ENCODE data around the gene RAPGEF6.
"Not testable (repeated sequence)": the region's sequence is repeated elsewhere in the genome, so short reads cannot be mapped to it uniquely, and the experiment has no call there.

Gene RAPGEF6, protein sequence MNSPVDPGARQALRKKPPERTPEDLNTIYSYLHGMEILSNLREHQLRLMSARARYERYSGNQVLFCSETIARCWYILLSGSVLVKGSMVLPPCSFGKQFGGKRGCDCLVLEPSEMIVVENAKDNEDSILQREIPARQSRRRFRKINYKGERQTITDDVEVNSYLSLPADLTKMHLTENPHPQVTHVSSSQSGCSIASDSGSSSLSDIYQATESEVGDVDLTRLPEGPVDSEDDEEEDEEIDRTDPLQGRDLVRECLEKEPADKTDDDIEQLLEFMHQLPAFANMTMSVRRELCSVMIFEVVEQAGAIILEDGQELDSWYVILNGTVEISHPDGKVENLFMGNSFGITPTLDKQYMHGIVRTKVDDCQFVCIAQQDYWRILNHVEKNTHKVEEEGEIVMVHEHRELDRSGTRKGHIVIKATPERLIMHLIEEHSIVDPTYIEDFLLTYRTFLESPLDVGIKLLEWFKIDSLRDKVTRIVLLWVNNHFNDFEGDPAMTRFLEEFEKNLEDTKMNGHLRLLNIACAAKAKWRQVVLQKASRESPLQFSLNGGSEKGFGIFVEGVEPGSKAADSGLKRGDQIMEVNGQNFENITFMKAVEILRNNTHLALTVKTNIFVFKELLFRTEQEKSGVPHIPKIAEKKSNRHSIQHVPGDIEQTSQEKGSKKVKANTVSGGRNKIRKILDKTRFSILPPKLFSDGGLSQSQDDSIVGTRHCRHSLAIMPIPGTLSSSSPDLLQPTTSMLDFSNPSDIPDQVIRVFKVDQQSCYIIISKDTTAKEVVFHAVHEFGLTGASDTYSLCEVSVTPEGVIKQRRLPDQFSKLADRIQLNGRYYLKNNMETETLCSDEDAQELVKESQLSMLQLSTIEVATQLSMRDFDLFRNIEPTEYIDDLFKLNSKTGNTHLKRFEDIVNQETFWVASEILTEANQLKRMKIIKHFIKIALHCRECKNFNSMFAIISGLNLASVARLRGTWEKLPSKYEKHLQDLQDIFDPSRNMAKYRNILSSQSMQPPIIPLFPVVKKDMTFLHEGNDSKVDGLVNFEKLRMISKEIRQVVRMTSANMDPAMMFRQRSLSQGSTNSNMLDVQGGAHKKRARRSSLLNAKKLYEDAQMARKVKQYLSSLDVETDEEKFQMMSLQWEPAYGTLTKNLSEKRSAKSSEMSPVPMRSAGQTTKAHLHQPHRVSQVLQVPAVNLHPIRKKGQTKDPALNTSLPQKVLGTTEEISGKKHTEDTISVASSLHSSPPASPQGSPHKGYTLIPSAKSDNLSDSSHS (N-terminal part only)

DNA sequence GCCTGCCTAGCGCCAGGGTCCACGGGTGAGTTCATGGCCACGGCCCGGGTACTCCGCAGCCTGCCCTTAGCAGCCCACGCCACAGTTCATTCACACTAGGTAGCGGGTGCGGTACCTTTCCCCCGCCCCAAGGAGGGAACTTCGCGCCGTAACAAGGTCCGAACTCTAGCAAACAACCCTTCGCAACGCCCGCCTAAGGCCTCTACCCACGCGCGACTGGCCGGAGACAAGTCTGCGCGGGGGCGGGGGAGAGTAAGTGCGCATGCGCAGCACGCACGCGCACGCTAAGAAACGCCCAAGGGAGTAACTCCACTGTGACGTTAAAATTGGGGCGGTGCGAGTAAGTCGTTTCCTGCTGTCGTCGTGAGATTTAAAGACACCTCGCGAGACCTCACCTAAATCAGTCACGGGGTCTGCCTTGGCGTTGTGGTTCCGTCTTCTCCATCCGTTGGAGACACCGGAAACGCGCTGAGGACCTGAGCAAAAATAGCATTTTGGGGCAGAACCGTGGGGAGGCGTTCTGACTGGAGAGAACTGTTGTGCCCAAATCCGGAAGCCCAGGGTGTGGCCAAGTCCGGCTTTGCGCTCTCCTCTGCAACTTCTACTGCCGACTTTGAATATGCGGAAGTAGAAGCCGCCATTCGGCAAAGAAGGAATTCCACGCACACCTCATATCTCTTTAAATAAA is at the start of gene RAPGEF6:
RAPGEF6 (minus strand) TSS at position 234 of the 688 bp plus-strand sequence; CDS start at position 35, 199 bp downstream.
- peak; percentile 97 for FAIRE-seq

DNA sequence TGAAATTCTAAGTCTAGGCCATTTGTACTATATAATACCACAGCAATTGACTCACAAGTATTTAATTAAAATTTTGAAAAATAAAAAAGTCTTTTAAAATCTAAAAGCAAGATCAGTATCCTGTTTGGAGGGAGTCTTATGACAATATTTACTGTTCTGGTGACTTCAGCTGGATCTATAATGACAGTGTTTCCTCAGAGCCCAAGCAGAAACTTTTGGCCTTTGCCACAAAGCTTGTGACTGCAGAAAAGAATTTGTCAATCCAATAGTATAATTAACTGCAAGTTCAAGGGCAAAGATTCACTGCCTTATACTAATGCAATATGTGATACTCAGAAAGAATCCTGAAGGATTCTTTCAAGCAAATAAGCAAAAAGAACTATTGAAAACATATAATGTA is 49.6 kb upstream of the RAPGEF6 start:
- no peak for FAIRE-seq

DNA sequence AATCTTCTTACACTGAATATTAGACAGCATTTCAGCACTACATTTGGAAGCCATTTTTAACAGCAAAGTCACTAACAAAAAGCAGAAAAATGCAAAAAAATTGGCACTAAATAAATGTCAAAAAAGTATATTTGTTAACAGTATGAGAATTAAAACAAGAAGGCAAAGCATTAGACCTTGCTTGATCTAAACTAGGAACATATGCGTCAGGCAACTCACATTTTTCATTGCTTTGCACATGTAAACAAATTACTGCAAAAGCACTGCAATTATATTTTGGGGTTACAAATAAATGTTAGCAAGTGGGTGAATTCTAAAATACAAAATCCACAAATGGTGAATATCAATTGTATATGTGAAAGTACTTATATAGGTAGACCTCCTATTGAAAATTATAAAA is 49.0 kb upstream of the RAPGEF6 start:
- no peak for FAIRE-seq

DNA sequence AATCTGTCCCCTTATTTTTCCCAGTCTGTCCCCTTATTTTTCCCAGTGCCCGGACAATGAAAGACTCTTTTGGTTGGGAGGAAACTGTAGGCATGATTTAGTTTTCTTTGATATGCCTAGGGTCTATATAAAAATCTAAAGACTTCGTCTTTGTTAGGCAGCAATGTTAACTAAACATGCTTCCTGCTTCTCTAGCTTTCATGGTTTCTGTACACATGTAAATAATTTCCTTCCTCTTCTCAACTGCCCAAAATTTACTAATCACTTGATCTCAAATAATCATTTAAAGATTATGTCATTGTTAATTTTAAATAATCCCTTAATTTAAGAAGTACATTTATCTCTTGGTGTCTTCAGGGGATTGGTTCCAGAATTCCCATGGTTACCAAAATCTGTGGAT is 47.8 kb upstream of the RAPGEF6 start:
- FAIRE-seq, result no peak

DNA sequence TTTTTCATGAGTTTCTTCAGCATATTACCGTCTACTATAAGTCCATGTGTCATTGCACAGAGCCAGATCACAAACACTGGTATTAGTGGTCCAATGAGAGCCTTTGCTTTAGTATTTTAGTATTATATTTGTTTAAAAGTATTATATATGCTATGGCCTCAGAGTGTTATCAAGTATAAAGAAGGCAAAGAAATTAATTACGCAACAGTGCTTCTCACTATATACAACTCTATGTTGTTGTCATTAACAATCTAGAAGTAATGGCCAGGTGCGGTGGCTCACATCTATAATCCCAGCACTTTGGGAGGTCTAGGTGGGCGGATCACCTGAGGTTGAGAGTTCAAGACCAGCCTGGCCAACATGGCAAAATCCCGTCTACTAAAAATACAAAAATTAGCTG is 47.1 kb upstream of the RAPGEF6 start:
- FAIRE-seq, result no peak

DNA sequence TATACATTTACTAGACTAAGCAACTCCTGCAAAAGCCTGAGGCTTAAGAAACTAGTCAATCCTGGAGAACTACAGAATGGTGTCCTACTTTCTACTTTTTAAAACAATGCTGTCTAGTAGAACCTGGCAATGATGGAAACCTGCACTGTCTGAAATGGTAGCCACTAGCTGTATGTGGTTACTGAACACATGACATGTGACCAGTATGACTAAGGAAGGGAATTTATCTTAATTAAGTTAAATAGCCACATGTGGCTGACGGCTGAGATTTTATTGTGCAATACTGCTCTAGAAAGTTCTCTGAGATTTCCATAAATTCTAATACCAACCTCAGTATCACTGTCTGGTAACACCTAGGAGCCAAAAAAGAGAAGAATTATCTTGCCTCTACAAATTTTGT is 44.9 kb upstream of the RAPGEF6 start:
- FAIRE-seq, result no peak

DNA sequence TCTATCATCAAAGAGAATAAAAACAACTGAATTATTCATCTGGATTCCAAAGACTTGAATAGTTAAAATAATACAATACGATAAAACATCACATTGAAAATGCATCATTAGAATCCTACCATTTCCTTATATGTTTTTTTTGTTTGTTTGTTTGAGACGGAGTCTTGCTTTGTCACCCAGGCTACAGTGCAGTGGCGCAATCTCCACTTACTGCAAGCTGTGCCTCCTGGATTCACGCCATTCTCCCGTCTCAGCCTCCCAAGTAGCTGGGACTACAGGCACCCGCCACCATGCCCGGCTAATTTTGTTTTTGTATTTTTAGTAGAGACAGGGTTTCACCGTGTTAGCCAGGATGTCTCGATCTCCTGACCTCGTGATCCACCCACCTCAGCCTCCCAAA is 43.2 kb upstream of the RAPGEF6 start:
- not testable (repeated sequence) for FAIRE-seq

DNA sequence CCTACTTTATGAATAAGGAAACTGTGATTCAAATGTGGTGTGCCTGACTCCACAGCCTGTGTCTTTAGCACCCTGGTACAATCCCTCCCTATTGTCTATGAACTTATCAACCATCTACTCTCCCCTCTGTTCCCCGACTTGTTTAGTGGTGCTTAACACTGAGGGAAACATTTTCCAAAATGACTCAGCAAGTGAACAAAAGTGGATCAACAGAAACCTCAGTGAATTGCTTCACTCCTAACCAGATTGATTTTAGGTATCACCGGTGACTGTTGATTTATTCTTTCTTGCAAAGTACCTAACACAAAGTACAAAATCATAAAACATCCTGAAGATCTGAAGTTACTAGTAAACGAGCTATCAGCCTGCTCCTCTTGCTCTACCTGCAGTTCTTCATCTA is 42.1 kb upstream of the RAPGEF6 start:
- no peak for FAIRE-seq

DNA sequence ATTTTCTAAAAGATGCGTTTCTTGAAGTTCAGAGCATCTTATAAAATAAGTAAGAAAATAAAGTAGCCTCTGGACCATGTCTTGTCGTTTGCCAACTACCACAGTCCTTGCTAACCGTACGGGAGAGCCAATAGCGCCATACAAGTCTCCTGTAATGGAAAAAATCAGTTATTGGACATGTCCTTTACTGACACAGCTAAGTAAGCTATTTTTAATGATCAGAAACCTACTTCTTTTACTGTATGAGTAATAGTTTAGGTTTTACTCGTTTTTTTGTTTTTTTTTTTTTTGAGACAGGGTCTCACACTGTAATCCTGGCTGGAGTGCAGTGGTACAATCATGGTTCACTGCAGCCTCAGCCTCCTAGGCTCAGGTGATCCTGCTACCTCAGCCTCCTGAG is 37.7 kb upstream of the RAPGEF6 start:
- no peak for FAIRE-seq

DNA sequence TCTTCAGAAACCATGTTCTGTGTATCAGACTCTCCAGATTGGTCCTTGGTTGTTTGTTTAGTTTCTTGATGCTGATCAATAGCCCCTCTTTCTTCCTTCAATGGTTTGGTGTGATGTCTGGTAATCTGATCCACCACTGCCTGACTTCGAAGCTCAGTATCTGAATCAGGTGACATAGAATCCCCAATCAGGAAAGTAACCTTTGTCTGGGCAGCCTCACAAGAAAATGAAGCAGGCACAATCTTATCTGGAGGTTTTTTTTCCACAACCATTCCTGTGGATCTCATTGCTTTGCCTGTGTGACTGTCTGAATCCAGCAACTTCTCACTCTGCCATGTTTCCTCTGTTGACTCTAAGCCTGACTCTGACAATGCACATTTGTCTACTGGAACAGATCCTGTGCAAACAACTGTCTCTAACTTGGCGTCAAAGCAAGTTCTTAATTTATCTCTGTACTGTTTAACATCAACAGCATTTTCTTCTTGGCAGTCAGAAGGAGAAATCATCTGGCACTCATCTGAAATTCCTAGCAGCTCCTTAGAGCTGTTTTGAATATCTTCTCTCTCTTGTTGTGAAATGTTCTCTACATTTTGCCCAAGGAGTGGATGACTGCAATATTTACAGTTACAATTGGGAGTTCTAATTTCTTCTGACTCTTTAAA is 37.1 kb upstream of the RAPGEF6 start:
- peak; percentile 94 for FAIRE-seq

DNA sequence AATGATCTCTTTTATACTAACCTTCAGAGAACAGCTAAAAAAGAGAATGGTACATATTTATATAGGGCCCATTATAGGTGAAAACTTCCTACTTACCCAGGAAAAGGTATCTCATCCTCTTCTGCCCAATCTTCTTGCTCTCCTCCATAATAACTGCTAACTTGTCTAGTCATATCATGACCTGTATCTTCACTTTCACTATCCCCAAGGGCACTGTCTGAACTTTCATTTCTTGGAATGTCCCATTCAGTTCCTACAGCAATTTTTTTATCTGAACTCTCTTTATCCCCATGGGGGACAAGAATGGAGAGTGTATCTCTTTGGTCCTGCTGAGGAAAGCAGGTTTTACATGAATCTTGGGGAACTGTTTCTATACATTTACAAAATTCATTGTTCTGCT is 36.4 kb upstream of the RAPGEF6 start:
- FAIRE-seq, result no peak

DNA sequence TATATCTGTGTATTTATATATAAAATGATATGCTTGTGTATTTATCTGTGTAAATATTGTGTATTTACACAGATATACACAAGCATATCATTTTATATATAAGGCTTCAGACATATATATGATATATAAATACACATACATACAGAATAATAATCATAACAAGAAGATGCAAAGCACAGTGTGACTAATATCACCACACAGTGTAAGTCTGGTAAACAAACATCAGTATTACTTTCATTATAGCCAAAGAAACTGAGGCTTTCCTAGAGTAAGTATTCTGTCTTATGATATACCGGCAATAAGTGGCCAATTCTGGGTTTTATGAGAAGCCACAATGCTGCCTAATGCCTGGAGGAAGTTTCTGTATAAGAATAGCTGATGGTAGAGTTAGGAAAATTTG is 29.9 kb upstream of the RAPGEF6 start:
- FAIRE-seq, result no peak

DNA sequence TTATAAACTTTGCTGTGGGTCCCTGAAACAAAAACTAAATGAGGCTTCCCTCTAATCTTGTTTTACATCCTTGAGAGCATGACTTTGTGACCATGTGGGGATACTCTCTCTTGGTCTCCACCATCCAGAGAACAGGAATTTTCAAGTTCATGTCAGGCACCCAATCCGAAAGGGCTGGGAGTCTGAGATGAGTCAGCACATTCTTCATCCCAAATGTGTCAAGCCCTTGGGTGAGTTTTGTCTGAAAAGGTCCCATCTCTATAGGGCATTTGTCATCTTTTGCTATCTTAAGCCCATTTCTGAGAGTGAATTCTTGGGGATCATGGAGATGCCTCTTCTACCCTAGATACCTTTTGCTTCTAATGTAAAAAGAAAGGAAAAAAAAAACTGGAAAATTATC is 26.9 kb upstream of the RAPGEF6 start:
- FAIRE-seq, result no peak

DNA sequence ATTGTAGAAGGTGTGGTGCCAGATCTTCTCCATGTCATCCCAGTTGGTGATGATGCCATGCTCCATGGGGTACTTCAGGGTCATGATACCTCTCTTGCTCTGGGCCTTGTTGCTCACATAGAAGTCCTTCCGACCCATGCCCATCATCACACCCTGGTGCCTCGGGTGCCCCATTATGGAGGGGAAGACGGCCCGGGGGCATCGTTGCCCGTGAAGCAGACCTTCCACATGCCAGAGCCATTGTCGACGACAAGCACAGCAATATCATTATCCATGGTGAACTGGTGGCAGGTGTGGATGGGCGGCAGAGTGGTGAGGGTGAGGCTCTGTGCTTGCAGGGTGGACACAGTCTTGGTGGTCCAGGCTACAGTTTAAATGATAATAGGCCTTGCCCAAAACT is 24.8 kb upstream of the RAPGEF6 start:
- no peak for FAIRE-seq

DNA sequence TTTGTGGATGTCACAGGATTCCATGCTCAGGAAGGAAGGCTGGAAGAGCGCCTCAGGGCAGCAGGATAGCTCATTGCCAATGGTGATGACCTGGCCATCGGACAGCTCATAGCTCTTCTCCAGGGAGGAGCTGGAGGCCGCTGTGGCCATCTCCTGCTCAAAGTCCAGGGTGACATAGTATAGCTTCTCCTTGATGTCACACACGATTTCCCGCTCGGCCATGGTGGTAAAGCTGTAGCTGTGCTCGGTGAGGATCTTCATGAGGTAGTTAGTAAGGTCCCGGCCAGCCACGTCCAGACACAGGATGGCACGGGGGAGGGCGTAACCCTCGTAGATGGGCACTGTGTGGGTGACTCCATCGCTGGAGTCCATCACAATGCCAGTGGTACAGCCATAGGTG is 24.3 kb upstream of the RAPGEF6 start:
- FAIRE-seq, result no peak

DNA sequence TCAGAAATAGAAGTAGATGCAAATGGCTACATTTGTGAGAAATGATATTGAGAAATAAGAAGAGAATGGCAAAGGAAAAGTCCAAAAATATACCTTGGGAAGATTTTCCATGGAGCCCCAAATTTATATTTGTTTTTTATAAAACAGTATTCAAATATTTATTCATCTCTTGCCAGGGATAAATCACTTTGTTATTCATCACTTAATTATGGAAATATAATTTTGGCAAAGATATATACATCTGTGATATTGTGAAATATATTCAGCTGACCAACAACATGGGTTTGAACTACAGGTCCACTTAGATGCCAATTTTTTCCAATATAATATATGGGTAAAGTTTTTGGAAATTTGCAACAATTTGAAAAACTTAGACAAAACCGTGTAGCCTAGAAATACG is 19.7 kb upstream of the RAPGEF6 start:
- no peak for FAIRE-seq

DNA sequence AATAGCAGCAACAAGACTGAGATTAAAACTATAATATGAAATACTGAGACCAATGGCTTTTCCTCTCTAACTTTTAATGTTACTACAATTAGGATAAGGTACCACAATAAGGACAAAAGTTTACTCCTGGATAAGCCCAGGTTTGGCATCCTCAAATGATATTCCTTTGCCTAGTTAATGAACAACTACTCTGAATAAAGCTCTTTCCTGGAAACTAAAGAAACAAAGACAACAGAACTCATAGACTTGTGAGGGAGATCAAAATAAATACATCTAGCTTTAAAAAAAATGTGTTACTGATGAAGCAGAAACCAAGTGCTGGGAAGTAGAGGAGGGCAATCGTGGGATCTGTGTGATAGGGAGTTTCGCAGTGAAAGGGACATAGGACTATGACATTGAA is 19.3 kb upstream of the RAPGEF6 start:
- no peak for FAIRE-seq

DNA sequence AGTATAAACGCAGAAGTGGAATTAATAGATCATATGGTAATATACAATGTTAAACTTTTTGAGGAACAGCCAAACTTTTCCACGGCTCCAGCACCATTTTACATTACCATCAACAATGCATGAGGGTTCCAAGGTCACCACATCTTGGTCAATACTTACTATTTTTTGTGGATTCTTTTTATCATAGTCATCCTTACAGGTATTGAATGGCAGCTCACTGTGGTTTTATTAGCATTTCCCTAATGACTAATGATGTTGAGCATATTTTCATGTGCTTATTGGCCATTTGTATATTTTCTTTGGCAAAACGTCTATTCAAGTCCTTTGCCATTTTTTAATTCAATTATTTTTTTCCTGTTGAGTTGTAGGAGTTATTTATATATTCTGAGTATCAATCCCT is 14.1 kb upstream of the RAPGEF6 start:
- FAIRE-seq, result no peak

DNA sequence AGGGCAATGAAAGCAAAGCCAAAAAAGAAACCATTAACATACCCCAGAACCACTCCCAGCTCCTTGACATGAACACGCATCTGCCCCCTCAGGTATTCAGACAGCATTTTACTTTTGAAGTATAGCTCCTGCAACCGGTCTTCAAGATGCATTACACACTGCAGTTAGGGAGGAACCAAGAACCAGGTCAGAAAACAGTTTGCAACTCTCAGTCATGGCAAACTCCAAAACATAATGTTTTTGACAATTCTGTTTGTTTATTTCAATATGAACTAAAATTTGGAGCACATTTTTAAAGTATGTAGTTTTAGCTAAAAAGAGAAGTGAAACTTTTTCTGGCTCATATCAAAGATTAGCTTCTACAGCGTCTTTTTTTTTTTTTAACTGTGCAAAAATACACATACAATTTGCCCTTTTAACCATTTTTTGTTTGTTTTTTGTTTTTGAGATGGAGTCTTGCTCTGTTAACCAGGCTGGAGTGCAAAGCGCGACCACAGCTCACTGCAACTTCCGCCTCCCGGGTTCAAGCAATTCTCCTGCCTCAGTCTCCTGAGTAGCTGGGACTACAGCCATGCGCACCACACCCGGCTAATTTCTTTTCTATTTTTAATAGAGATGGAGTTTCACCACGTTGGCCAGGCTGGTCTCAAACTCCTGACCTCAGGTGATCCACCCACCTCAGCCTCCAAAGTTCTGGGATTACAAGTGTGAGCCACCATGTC is 12.2 kb upstream of the RAPGEF6 start:
- FAIRE-seq, result no peak

DNA sequence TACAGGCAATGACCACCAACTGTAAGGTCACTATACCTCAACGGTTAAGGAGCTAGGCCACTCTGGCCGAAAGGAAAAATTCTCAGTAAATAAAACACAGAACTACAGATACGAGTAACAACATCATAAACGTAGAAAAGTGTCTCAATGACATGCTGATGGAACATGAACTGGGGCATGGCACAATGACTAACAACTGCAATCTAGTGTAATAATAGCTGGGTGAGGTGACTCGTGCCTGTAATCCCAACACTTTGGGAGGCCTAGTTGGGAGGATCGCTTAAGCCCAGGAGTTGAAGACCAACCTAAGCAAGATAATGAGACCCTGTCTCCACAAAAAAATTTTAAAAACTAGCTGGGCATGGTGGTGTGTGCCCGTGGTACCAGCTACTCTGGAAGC is 9.8 kb upstream of the RAPGEF6 start:
- FAIRE-seq, result no peak

DNA sequence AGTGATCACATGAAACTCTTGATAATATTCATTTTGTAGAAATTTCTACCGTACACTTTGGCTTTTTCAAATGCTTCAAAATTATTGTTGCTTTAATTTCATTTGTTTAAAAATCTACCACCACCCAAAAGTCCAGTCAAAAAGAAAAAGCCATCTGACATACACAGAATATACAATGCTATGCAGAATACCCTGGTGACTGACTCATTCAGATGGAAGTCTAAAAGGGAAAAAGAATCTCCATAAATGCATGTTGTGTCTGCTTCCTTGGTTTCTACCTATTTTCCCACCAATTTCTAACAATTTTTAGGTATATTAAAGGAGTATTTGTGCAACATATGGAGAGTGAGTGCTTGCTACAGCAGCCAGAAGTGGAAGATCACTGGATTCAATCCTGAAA is 9.3 kb upstream of the RAPGEF6 start:
- no peak for FAIRE-seq

Measured in endometrium (tissue), 2 donors.